NCI-H510A treated with DMSO at 0.1 percent for 48 hours (cell line): ENCODE results near the gene MNX1.

Experiments
- DNase-seq: peaks from one replicate; lab custom pipeline; 2025; lab: John Stamatoyannopoulos, UW

Gene MNX1

DNA sequence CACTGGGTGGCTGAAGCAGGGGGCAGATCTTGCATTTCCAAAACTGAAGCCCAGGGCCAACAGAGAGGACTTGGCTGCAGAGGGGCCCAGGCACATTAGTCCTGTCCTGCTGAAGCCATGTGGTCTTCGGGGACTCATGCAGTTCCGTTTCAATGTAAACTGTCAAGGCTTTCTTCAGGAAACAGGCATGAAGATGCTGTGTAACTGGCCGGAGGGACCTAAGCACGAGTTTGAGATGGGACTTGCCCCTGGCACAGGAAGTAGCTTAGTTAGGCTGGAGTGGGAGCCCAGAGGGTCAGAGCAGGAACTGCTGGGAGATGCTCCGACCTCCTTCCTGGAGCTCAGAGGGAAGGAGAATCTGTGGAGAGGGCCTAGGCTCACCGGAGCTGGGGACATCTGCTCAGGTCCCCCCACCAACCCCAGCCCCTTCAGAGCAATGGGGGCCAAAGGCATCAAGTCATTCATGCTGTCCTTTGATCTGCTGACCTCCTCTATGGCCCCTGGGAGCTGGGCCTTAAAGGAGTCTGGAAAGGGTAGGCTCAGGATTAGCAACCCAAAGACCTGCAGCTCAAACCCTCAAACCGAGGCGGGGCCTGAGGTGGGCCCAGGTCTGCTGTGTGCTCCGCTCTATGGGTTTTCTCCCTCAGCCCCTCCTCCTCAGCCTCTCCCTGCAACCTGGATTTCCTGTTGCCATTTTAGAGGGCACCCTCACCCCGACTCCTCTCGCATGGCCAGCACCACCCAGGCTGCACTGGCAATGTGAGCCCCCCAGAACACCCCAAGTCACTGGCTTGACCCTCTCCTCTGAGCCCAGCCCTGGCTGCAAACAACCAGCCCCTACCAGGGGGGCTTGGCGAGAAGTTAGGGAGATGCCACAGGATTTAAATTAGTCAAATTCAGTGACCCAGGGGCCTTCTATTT, 4.4 kb upstream of the MNX1 start:
- DNase-seq: no peak

DNA sequence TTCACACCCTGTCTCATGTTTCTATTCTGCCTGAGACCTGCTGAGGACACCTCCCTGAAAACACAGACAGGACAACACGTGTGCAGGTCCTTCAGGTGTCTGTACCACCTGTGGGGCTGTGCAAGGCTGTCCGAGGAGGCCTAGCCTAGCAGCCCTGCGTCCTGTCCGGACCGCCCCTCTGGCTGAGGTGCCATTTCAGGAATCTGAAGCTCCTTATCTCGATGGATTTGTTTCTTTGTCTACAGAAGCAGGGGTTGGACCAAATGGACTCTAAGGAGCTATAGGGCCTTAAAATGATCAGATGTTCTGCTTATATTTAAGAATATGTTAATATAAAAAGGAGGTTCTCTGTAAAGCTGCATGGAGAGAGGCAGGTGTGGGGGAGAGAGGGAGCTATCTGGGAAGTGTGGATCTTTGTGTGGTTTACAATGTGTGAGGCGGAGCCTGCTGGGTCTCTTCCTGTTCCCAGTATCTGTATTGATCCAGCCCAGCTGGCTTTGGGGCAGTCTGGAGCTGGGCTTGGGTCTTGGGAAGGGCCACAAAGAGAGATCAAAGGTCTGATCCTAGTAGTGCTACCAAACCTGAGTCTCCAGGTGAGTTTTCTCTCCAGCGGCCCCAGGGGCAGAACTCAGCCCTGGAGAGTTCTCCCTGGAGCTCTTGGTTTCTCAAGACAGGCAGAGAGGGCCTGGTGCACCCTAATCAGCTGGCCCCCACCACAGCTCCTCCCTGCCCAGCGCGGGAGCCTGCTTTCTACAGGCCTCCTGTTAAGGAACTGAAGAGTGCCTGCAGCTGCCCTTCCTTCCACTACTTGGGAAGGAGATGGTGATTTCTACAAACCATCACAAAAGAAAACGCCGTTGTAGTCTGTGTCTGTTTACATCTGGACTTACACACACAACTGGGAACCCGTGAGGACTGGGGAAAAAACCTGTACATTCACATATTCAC, 3.4 kb upstream of the MNX1 start:
- DNase-seq: peak; percentile 75

DNA sequence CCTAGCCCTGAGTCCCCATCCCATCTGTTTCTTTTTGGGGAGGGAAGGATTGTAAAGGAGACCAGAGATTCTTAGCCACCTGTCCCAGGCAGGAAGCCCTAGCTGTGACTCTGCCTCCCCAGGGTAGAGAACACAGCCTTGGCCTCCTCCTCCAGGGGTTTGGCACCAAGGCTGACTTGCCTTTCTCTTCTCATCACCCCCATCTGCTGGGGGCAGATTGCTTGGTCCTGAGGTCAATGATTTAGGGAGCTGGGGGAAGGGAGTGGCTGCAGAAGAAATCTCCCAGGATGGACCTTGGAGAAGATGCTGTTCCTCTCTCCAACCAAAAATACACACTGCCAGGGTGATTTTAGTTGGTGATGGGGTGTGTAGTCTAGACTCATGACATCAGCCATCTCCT, 2.6 kb upstream of the MNX1 start:
- DNase-seq: no peak

DNA sequence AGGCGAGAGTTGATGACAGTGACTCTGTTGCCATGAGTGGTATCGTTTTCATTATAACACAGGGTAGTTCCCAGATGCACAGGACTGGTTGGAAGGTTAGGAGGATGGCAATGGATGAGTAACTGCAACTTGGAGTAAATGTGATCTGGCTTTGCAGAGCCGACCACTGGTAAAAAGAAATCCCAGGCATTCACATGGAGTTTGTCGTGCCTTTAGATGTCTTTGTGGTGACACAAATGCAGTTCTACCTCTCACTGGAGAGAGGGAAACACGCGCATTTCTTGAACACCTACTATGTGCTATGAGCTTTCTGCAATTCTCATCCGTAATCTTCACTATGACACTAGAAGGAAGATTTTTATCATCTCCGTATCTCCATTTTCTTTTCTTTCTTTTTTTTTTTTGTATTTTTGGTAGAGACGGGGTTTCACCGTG, 1.7 kb upstream of the MNX1 start:
- no peak for DNase-seq

DNA sequence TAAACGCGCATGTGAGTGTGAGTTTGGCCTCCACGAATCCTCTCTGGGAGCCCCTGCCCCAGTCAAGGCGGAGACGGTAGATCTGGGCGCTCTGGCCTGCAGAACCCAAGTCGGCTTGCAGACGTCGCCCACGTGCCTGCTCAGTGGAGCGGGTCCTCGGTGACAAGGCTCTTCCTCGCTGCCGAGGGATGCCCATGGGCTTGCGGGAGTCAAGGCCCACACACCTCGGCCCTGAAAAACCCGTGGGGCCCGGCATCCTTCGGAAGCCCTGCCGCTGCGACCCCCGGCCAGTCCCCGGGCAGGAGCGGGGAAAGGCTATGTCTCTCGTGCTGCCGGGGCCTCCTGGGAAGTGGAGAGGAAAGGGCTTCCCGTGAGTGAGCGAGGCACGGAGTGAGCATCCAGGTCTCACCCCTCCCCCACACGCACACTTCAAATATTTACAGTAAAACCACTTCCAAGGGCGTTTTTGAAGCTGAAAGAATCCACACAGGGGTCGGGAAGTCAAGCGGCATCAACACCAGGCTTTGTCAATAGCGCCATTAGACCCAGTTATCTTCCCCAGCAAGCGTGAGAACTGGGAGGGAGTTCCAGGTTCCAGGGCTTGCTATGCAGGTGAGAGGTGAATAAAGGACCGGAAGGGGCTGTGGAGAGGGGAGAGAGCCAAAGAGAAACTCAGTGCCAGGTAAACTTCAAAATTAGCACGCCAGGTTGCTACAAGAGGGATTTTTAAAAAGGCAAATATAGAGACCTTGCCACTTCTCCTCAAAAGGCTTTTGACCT, 1.1 kb upstream of the MNX1 start:
- DNase-seq: peak; percentile 84

DNA sequence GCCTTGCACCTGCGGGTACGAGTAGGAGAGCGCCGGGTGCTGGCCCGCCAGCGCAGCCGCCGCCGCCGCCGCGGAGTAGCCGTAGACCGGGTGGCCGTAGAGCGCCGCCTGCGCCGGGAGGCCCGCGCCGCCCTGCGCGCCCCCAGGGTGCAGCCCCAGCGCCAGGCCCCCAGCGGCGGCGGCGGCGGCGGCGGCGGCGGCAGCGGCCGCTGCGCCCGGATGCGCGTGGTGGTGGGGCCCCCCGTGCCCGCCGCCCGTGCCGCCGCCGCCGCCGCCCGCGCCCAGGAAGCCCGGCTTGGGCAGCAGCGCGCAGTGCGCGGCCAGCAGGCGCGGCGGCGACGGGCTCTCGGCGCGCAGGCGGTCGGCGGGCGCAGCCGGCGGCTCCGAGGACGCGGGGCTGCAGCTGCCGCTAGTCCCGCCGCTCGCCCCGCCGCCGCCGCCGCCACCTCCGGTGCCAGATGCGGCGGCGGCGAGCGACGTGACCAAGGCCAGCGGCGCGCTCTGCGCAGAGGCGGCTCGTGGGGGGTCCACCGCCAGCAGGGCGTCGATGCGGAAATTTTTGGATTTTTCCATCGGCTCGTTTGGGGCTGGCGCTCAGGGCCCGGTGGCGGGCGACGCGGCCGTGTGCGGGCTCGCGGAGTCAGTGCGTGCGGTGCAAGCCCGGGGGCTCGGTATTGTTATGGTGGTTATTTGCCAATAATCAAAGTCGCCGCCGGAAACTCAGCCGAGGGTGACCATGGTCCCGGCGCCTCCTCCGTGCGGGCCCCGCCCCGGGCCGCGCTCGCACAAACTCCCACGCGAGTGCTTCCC, 480 bp downstream of the MNX1 start:
- no peak for DNase-seq

DNA sequence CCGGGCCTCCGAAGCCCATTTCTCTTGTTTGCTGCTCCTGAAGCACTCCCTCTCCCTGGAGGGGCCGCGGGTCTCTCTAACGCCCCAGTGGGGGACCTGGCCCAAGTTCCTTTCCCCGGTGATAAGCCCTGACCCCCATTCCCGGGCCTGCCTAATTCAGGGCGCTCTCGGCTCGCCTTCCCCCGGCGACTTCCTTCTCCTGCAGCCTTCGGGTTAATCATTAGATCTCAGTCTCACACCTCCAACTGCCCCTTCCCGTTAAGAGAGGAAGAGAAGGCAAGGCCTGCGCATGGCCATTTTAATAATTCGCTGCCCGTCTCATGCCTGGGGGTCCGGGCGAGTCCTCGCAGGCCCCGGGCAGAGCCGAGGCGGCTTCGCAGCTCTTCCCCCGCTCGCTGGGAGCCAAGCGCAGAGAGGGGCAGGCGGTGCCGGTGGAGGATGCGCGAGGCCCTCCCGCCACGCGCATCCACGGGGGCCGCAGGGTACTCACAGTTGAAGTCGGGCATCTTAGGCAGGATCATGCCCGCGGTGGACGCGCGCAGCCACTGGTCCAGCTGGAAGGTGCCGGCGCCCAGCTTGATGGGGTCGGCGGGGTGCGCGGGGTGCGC, 1.2 kb downstream of the MNX1 start:
- no peak for DNase-seq

DNA sequence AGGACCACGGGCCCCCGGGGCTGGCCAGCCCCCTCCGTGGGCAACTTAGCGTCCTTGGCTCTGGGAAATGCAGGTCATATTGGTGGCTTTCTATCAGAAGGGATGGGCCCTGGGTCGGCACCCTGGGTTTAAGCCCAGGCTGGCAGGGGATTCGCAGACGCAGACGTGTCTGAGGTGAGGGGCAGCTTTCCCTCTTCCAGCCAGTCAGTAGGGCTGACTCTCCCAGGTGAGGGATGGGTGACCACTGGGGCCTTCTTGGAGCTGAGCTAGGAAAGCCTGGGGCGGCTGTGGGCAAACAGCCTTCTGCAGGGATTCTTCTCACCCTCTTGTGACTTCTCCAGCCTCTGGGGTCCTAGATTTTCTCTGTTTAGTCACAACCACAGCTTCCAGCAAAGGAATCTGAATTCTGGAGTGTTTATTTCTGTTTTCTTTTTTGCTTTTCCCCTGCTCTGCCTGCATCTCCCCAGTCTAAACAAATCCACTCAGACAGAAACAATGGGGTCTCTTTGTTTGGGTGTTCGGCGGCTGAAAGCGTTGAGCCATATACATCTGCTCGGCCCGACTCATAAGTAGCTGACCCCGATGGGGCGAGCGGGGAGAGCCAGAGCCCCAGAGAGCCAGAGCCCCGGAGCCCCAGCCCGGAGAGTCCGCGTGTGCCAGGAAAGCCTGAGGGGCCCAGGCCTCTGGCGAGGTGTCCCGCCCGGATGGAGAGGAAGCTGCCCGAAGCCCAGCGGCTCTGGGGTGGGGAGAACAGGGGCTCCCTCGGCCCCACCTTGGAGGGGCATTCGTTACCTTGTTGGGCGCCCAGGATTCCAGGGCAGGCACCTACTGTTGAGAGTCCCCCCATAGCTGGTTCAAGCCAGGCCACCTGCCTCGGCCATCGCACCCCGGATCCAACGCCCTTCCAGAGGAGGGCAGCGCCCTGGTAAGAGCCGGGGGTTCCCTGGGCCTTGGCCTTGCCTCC, 2.0 kb downstream of the MNX1 start:
- DNase-seq: no peak

DNA sequence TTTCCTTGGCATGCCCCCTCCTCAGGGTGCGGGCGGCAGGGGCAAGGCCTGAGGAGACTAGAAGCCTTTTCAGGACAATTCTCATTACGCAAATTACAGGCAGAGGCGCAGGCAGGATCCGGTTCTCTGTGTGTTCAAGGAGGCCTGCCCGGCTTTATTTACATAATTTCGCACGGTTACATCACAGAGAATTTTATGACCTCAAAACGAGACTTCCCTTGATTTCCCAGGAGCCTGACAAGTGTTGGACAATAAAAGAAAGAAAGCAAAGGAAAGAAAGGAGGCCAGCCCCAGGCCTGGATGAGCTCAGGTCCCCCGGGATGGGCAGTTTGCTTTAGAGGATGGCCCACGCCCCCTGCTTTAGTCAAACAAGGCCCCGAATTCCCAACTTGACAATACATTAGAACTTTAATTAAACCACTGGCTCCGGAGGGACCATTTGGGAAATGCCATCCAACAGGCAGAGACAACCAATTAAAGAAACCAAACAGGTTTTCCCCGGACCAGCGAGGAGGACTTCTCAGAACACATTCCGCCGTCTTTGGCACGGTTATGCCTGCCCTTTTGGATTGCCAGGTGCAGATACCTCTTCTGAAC, 2.9 kb downstream of the MNX1 start:
- DNase-seq: peak; percentile 22

DNA sequence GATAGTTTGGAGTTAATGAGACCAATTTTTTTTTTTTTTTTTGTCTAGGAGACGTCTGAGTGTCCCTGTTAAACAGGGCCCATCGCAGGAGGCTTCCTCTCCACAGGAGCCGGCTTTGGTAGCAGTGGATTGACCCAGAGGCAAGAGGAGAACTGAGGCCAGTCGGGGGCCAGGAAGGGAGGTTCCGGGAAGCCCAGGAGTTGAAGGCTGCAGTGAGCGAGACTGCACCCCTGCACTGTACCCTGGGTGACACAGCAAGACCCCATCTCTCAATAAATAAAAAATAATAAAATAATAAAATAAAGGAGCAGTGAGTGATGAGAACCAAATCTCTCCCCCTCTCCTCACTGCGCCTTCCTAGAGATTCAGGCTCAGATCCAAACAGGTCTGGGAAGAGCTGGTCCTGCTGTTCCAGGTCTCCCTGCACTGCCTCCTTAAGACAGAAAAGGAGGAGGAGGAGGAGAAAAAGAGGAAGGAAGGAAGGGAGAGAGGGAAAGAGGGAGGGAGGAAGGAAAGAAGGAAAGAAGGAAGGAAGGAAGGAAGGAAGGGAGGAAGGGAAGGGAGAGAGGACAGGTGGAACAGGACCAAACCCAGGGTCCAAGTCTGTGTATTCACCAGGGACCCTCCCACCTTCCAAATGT, 3.5 kb downstream of the MNX1 start:
- no peak for DNase-seq

DNA sequence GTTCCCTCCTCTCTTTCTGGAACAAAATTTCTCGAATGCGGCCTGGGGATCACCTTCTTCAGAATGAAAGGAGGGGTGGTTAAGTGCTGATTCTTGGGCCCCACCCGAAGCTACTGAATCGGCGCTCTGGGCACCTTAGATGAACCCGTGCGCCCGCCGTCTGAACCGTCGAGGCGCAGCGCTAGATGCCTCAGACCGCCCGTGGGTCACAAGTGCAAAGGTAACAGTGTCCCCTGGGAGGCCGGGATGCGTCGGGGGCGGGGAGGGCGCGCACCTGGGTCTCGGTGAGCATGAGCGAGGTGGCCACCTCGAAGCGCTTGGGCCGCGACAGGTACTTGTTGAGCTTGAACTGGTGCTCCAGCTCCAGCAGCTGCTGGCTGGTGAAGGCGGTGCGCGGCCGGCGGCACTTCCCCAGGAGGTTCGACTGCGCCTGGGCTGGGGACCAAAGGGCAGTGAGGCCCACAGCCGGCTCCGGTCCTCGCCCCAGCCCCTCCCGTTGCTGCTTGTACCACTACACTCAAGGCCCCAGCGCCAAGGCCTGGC, 4.2 kb downstream of the MNX1 start:
- DNase-seq: no peak

DNA sequence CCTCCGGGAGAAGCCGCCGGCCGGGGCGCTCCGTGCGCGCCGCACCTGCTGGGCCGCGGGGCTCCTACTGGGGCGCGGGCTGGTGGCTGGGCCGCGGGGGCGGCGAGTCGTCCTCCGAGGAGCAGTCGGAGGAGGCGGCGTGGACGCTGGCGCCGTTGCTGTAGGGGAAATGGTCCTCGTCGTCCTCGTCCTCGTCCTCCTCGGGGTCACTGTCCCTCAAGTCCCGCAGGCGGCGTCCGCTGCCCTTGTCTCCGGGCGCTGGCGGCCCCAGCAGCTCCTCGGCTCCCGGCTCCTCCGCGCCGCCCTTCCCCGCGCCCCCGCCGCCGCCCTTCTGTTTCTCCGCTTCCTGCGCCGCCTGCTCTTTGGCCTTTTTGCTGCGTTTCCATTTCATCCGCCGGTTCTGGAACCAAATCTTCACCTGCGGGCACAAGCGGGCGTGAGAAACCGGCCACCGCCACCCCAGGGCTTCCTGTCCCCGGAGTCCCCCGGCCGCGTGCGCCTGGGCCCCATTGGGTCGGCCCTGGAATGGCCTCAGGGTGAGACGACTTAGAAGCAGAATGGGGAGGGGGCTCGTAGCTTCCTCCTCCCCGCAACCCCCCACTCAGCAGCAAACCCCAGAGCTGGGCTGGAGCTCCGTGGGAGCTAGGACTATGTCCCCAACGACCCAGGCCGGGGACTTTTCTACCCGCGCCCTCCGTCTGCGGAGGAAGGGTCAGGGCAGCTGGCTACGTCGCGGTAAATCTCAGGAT, 4.8 kb downstream of the MNX1 start:
- DNase-seq: no peak

DNA sequence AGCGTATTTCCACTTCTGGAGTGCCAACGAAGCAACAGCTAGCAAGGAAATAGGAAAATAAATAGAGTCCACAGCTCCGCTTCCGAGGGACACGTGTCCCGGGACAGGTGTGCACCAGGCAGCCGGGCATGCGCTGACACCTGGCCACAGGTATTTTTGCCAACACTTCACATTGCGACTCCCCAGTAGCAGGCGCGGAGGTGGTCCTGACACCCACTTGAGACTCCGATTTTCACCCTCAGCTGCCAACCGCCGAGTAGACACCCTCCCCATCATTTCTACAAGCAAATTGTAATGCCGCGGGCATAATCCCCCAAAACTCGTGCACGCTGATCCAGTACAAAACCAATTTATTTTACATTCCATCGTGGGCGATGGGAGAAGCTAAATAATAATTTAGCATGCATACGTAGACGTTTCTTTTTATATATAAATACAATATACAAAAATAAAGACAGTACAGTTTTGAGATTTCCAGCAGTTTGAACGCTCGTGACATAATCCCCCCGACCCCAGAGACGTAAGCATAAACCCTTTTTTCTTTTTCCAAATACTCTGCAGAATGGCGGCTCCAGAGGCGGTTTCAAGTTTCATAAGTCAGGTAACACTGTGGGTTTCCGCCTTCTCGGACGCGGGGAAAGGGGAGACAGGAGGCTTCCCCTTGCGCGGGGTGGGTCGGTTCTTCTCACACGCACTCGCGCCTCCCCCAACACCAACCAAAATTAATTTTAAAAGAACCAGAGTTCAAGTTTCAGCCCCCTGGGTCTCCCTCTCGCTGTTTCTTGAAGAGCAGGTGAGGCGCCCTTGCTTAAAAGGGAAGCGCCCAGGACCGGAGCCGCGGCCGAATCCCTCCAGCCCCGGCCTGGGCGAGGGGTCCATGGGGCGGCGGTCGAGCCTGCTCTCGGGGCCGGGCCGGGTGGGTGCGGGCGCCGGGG, 5.7 kb downstream of the MNX1 start:
- DNase-seq: no peak

DNA sequence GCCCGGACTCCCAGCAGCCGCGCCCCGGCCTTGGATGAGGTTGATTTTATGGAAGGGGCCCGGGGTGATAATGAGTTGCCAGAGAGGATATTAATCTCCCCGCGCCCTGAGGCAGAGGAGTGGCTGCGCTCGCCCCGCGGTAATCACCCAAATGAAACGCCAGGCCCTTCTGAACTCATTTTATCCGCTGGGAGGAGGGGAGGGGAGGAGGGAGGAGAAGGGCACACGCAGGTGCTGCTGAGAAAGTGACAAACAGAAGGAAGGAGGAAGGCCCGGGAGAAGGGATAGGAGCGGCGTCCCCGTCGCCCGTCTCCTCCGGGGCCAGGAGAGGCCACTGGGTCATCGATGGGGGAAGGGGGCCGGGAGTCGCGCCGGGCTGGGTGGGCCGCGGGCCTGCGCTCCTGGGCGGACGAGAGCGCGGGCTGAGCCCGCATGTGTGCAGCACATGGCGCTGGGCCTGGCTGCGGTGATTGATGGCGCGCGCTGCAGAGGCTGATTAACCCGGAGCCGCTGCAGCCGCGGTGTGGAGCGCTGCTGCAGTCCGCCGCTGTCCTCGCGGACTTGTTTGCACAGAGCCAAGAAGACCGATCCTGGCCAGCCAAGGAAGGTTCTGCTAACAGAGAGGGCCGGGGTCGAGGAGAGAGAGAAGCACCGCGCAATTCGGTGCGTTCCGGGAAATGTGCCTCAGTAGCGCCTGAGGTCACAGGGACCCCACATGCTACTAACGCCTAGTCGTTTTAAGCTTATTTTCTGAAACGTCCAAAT, 6.5 kb downstream of the MNX1 start:
- DNase-seq: no peak

DNA sequence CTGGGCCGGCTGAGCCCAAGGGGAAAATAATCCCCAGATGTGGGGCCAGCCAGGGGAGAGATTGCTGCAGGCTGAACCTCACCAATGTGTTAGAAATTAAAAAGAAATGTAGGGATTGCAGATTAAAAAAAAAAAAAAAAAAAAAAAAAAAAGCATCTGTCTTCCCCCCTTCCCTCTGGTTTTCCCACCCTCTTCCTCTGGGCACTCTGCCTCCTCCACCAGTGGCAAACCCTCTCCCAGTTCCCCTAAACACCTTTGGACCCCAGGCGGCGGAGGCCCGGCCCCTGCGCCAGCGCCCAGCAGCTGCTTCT, 7.1 kb downstream of the MNX1 start:
- DNase-seq: no peak
